NCI-H187 treated with DMSO at 0.1 percent for 48 hours (cell line): Measurements from ENCODE around the gene RNASE4.
"Not testable (repeated sequence)": the region's sequence is repeated elsewhere in the genome, so short reads cannot be mapped to it uniquely, and the experiment has no call there.

Source experiments
- DNase-seq: peaks from one replicate; lab custom pipeline; 2025; lab: John Stamatoyannopoulos, UW

Gene RNASE4

GRCh38 chr14:20698934-20699333 is 14.6 kb downstream of the RNASE4 start:
- DNase-seq, result no peak

GRCh38 chr14:20699931-20700330 is 15.6 kb downstream of the RNASE4 start:
- DNase-seq, result no peak

- DNase-seq, result not testable (repeated sequence)
Measured at GRCh38 chr14:20700965-20701364, 16.6 kb downstream of the RNASE4 start.

GRCh38 chr14:20706657-20707355 is 22.4 kb downstream of the RNASE4 start:
- DNase-seq, result no peak

- no peak for DNase-seq
Measured at GRCh38 chr14:20707622-20708021, 23.3 kb downstream of the RNASE4 start.

GRCh38 chr14:20711261-20711660 is 26.9 kb downstream of the RNASE4 start:
- no peak for DNase-seq

GRCh38 chr14:20711685-20712084 is 27.3 kb downstream of the RNASE4 start:
- DNase-seq, result no peak

GRCh38 chr14:20712904-20713303 is 28.5 kb downstream of the RNASE4 start:
- DNase-seq, result no peak

GRCh38 chr14:20714593-20715250 is 30.4 kb downstream of the RNASE4 start:
- no peak for DNase-seq

- no peak for DNase-seq
Measured at GRCh38 chr14:20719777-20720176, 35.4 kb downstream of the RNASE4 start.

- no peak for DNase-seq
Measured at GRCh38 chr14:20720741-20721140, 36.4 kb downstream of the RNASE4 start.

GRCh38 chr14:20722016-20722415 is 37.7 kb downstream of the RNASE4 start:
- DNase-seq, result no peak

GRCh38 chr14:20723488-20723887 is 39.1 kb downstream of the RNASE4 start:
- DNase-seq, result no peak

GRCh38 chr14:20726121-20726520 is 41.8 kb downstream of the RNASE4 start:
- DNase-seq, result not testable (repeated sequence)

GRCh38 chr14:20726531-20726930 is 42.2 kb downstream of the RNASE4 start:
- no peak for DNase-seq

- no peak for DNase-seq
Measured at GRCh38 chr14:20730891-20731290, 46.5 kb downstream of the RNASE4 start.

- DNase-seq, result no peak
Measured at GRCh38 chr14:20732477-20732876, 48.1 kb downstream of the RNASE4 start.

GRCh38 chr14:20732979-20733635 is 48.7 kb downstream of the RNASE4 start:
- DNase-seq, result no peak

GRCh38 chr14:20733684-20734429 is 49.5 kb downstream of the RNASE4 start:
- DNase-seq, result no peak

GRCh38 chr14:20734430-20734806 is 50.1 kb downstream of the RNASE4 start:
- no peak for DNase-seq

GRCh38 chr14:20738292-20738691 is 53.9 kb downstream of the RNASE4 start:
- DNase-seq, result not testable (repeated sequence)

GRCh38 chr14:20742132-20742531 is 57.8 kb downstream of the RNASE4 start:
- no peak for DNase-seq

GRCh38 chr14:20743556-20743955 is 59.2 kb downstream of the RNASE4 start:
- DNase-seq, result no peak
